ENCODE results near the gene APBA3. TPM values are rescaled to one million over a fixed set of nuclear protein-coding genes. Genes with fewer than 3 reads are reported as not detected.

APBA3 gene
- polyA plus RNA-seq, 2 of the 4 experiments (the other 2 are of a cell fraction) = 5.5 to 10.0 TPM

DNA sequence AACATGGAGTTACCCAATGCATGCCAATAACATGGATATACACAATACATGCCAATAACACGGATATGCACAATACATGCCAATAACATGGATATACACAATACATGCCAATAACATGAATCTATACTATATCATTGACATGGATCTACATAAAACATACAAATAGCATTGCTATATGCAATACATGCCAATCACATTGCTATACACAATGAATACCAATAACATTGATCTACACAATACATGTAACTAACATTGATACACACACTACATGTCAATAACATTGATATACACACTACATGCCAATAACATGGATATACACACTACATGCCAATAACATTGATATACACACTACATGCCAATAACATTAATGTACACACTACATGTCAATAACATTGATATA, 60.3 kb downstream of the APBA3 start (continued):
- no peak for TF ChIP-seq KDM1A (IDR thresholded peaks at IDR 0.05; ENCODE audit: low read depth)

Small RNA genes lying within 50 kb of the gene (small RNA-seq; reads per million reads assigned to genes)
- 0 reads per million in 6 experiments for gene AC005777.1

Other genes starting within 250 kb of the APBA3 start
- not detected in 2 replicates for gene TEKTIP1, start 222.5 kb downstream of the APBA3 start, polyA plus RNA-seq (2011; rRNA removed)
- not detected in 3 replicates for gene TEKTIP1, start 222.5 kb downstream of the APBA3 start, polyA plus RNA-seq (2017; fragmentation: RNase III; extraction: RNeasy Plus Mini Kit Qiagen cat#74134 plus additional on column Dnase treatment)
- 52.5 and 54.9 TPM in 2 replicates for gene MFSD12, start 204.1 kb downstream of the APBA3 start, polyA plus RNA-seq (2011; rRNA removed)
- gene MFSD12, start 204.1 kb downstream of the APBA3 start, polyA plus RNA-seq (2017; fragmentation: RNase III; extraction: RNeasy Plus Mini Kit Qiagen cat#74134 plus additional on column Dnase treatment) = 101 to 115 TPM (median 109 TPM) in 3 replicates
- gene HMG20B, start 188.7 kb downstream of the APBA3 start, polyA plus RNA-seq (2011; rRNA removed) = 19.6 and 24.2 TPM in 2 replicates
- gene HMG20B, start 188.7 kb downstream of the APBA3 start, polyA plus RNA-seq (2017; fragmentation: RNase III; extraction: RNeasy Plus Mini Kit Qiagen cat#74134 plus additional on column Dnase treatment) = 40.0 to 47.1 TPM (median 46.6 TPM) in 3 replicates
- 0.05 and 0.20 TPM in 2 replicates for gene GIPC3, start 176.2 kb downstream of the APBA3 start, polyA plus RNA-seq (2011; rRNA removed)
- gene GIPC3, start 176.2 kb downstream of the APBA3 start, polyA plus RNA-seq (2017; fragmentation: RNase III; extraction: RNeasy Plus Mini Kit Qiagen cat#74134 plus additional on column Dnase treatment) = 0.07 to 0.15 TPM (median 0.12 TPM) in 3 replicates
- 0.13 and 0.26 TPM in 2 replicates for gene TBXA2R, start 154.8 kb downstream of the APBA3 start, polyA plus RNA-seq (2011; rRNA removed)
- 0.49 to 0.62 TPM (median 0.49 TPM) in 3 replicates for gene TBXA2R, start 154.8 kb downstream of the APBA3 start, polyA plus RNA-seq (2017; fragmentation: RNase III; extraction: RNeasy Plus Mini Kit Qiagen cat#74134 plus additional on column Dnase treatment)
- 6.4 and 8.3 TPM in 2 replicates for gene CACTIN, start 134.9 kb downstream of the APBA3 start, polyA plus RNA-seq (2011; rRNA removed)
- 14.6 to 15.3 TPM (median 14.9 TPM) in 3 replicates for gene CACTIN, start 134.9 kb downstream of the APBA3 start, polyA plus RNA-seq (2017; fragmentation: RNase III; extraction: RNeasy Plus Mini Kit Qiagen cat#74134 plus additional on column Dnase treatment)
- gene PIP5K1C, start 61.2 kb downstream of the APBA3 start, polyA plus RNA-seq (2011; rRNA removed) = 2.6 and 3.5 TPM in 2 replicates
- 8.1 to 9.5 TPM (median 9.3 TPM) in 3 replicates for gene PIP5K1C, start 61.2 kb downstream of the APBA3 start, polyA plus RNA-seq (2017; fragmentation: RNase III; extraction: RNeasy Plus Mini Kit Qiagen cat#74134 plus additional on column Dnase treatment)
- 2.3 and 4.0 TPM in 2 replicates for gene TJP3, start 53.3 kb downstream of the APBA3 start, polyA plus RNA-seq (2011; rRNA removed)
- gene TJP3, start 53.3 kb downstream of the APBA3 start, polyA plus RNA-seq (2017; fragmentation: RNase III; extraction: RNeasy Plus Mini Kit Qiagen cat#74134 plus additional on column Dnase treatment) = 1.4 to 1.8 TPM (median 1.5 TPM) in 3 replicates
- gene MRPL54, start 990 bp upstream of the APBA3 start, polyA plus RNA-seq (2011; rRNA removed) = 27.1 and 30.8 TPM in 2 replicates
- gene MRPL54, start 990 bp upstream of the APBA3 start, polyA plus RNA-seq (2017; fragmentation: RNase III; extraction: RNeasy Plus Mini Kit Qiagen cat#74134 plus additional on column Dnase treatment) = 45.3 to 48.9 TPM (median 47.5 TPM) in 3 replicates
- not detected in 2 replicates for gene RAX2, start 10.5 kb upstream of the APBA3 start, polyA plus RNA-seq (2011; rRNA removed)
- not detected in 3 replicates for gene RAX2, start 10.5 kb upstream of the APBA3 start, polyA plus RNA-seq (2017; fragmentation: RNase III; extraction: RNeasy Plus Mini Kit Qiagen cat#74134 plus additional on column Dnase treatment)
- 0.12 and 0.13 TPM in 2 replicates for gene MATK, start 24.7 kb upstream of the APBA3 start, polyA plus RNA-seq (2011; rRNA removed)
- 0.25 to 0.45 TPM (median 0.32 TPM) in 3 replicates for gene MATK, start 24.7 kb upstream of the APBA3 start, polyA plus RNA-seq (2017; fragmentation: RNase III; extraction: RNeasy Plus Mini Kit Qiagen cat#74134 plus additional on column Dnase treatment)
- gene ZFR2, start 107.3 kb upstream of the APBA3 start, polyA plus RNA-seq (2011; rRNA removed) = 0.14 and 0.16 TPM in 2 replicates
- gene ZFR2, start 107.3 kb upstream of the APBA3 start, polyA plus RNA-seq (2017; fragmentation: RNase III; extraction: RNeasy Plus Mini Kit Qiagen cat#74134 plus additional on column Dnase treatment) = 0.30 to 0.45 TPM (median 0.39 TPM) in 3 replicates
- 0.04 and 0.06 TPM in 2 replicates for gene ATCAY, start 119.0 kb upstream of the APBA3 start, polyA plus RNA-seq (2011; rRNA removed)
- gene ATCAY, start 119.0 kb upstream of the APBA3 start, polyA plus RNA-seq (2017; fragmentation: RNase III; extraction: RNeasy Plus Mini Kit Qiagen cat#74134 plus additional on column Dnase treatment) = 0.03 to 0.24 TPM in 2 of 3 replicates, not detected in the other
- not detected in 2 replicates for gene NMRK2, start 171.4 kb upstream of the APBA3 start, polyA plus RNA-seq (2011; rRNA removed)
- not detected in 3 replicates for gene NMRK2, start 171.4 kb upstream of the APBA3 start, polyA plus RNA-seq (2017; fragmentation: RNase III; extraction: RNeasy Plus Mini Kit Qiagen cat#74134 plus additional on column Dnase treatment)
- 30.4 and 33.0 TPM in 2 replicates for gene DAPK3, start 209.4 kb upstream of the APBA3 start, polyA plus RNA-seq (2011; rRNA removed)
- 54.7 to 61.8 TPM (median 54.9 TPM) in 3 replicates for gene DAPK3, start 209.4 kb upstream of the APBA3 start, polyA plus RNA-seq (2017; fragmentation: RNase III; extraction: RNeasy Plus Mini Kit Qiagen cat#74134 plus additional on column Dnase treatment)
- 526 and 680 TPM in 2 replicates for gene EEF2, start 223.8 kb upstream of the APBA3 start, polyA plus RNA-seq (2011; rRNA removed)
- 971 to 1,113 TPM (median 999 TPM) in 3 replicates for gene EEF2, start 223.8 kb upstream of the APBA3 start, polyA plus RNA-seq (2017; fragmentation: RNase III; extraction: RNeasy Plus Mini Kit Qiagen cat#74134 plus additional on column Dnase treatment)
- 4.5 and 5.2 TPM in 2 replicates for gene PIAS4, start 246.0 kb upstream of the APBA3 start, polyA plus RNA-seq (2011; rRNA removed)
- gene PIAS4, start 246.0 kb upstream of the APBA3 start, polyA plus RNA-seq (2017; fragmentation: RNase III; extraction: RNeasy Plus Mini Kit Qiagen cat#74134 plus additional on column Dnase treatment) = 10.6 to 12.8 TPM (median 11.3 TPM) in 3 replicates

Data from A549 (cell line).